Vagina (tissue), 2 donors: ENCODE data around the gene SIAH3. TPM values are rescaled to one million over a fixed set of nuclear protein-coding genes. Genes with fewer than 3 reads are reported as not detected.

Source experiments
- DNase-seq, 2 donors: peaks; one replicate each; pipeline ENCODE4 v3.0.0-alpha.2; 2017; ENCODE audit errors: extremely low spot score in 2 of 2
- H3K27ac ChIP-seq: fragments of 200-600 bp; sonication (generic); one replicate; pipeline ENCODE4 v1.5.1; 2019
- H3K27me3 ChIP-seq: fragments of 200-600 bp; sonication (generic); one replicate; pipeline ENCODE4 v1.5.1; 2019
- H3K36me3 ChIP-seq, 2 donors: fragments of 200-600 bp; sonication (generic); one replicate each; pipeline ENCODE4 v1.5.1; 2017 to 2019
- H3K4me1 ChIP-seq: fragments of 200-600 bp; sonication (generic); one replicate; pipeline ENCODE4 v1.5.1; 2019
- H3K4me3 ChIP-seq, 2 donors: fragments of 200-600 bp; sonication (generic); 1 replicate in 1 of 2; 2 replicates in 1 of 2; pipeline ENCODE4 v1.5.1; 2016 to 2019
- H3K9me3 ChIP-seq: fragments of 200-600 bp; sonication (generic); one replicate; pipeline ENCODE4 v1.5.1; 2019
- CTCF ChIP-seq, 3 experiments: fragments of 450-650 bp in 2 of 3; fragments of 200-600 bp in 1 of 3; sonication (generic) in 1 of 3; IDR thresholded peaks; one replicate each; pipeline ENCODE4 v1.5.1; 2017 to 2019; ENCODE audit warnings: antibody characterized with exemption in 3 of 3, mild to moderate bottlenecking in 2 of 3, moderate library complexity in 2 of 3
- POLR2A ChIP-seq, 2 donors: fragments of 450-650 bp; IDR thresholded peaks; one replicate each; pipeline ENCODE4 v1.6.1; 2017; ENCODE audit warnings: antibody characterized with exemption in 2 of 2, mild to moderate bottlenecking in 2 of 2, moderate library complexity in 2 of 2
- POLR2AphosphoS5 ChIP-seq, 2 donors: sonication (generic); formaldehyde crosslinking; IDR thresholded peaks; one replicate each; pipeline ENCODE4 v1.9.0; 2017; ENCODE audit warnings: antibody characterized with exemption in 2 of 2, mild to moderate bottlenecking in 2 of 2, low read depth in 1 of 2; ENCODE audit not compliant: insufficient read depth in 1 of 2
- intact Hi-C: fragments of 100-400 bp; cut with DNase I; formaldehyde crosslinking; loops from one replicate; pipeline ENCODE4 v1.15.1; 2023
- total RNA-seq: library from RNA; depleted of rRNA; stranded (reverse); fragments of >200 nt; gene quantifications from one replicate; pipeline ENCODE4 v1.2.3, GENCODE V29; 2016

The SIAH3 gene, protein sequence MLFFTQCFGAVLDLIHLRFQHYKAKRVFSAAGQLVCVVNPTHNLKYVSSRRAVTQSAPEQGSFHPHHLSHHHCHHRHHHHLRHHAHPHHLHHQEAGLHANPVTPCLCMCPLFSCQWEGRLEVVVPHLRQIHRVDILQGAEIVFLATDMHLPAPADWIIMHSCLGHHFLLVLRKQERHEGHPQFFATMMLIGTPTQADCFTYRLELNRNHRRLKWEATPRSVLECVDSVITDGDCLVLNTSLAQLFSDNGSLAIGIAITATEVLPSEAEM
- not detected for total RNA-seq

GRCh38 chr13:45851171-45851921 is at the start of gene SIAH3:
TSS of gene SIAH3 (minus strand) at chr13:45851753. CDS start at chr13:45851629, 124 bp downstream.
- TF ChIP-seq CTCF (IDR thresholded peaks at IDR 0.05) (no peak), POLR2A (IDR thresholded peaks at IDR 0.05) (no peak), POLR2AphosphoS5 (IDR thresholded peaks at IDR 0.05; ENCODE audit: insufficient read depth in 1 of 2, low read depth in 1 of 2) (no peak)
- Histone ChIP-seq H3K27me3 (no peaks in the 10 kb centered on the region), H3K4me1 (peaks cover 15% of the 10 kb centered on the region), H3K36me3 (no peaks in the 10 kb centered on the region), H3K4me3 (peak within 1 kb of the TSS; percentile 24 to 30), H3K27ac (no peak within 1 kb of the TSS), H3K9me3 (no peaks in the 10 kb centered on the region)
- no peak for DNase-seq
- intact Hi-C loops: no loop called here

DNA sequence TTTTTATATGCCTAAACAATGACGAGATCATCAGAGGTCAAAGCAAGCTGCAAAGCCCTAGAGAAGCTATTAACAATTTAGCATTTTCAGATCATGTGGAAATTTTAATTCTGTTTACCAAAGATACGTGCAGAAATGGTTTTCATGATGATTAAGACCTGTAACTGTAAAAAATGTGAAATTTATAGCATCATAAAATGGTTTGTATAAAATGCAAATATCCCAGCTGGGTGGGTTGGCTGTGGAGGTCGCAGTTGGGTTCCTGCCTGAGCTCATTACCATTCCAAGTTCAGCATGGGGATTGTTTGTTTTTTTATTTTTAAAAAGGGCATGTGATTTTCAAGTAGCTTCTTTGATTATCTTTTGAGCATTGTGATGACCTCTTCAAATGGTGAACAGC is 47.9 kb upstream of the SIAH3 start:
- Histone ChIP-seq H3K9me3 (no peaks in the 10 kb centered on the region), H3K4me3 (no peak overlapping the region), H3K27ac (no peak overlapping the region), H3K4me1 (peaks cover 8% of the 10 kb centered on the region), H3K27me3 (no peaks in the 10 kb centered on the region), H3K36me3 (no peaks in the 10 kb centered on the region)
- intact Hi-C loops: no loop called here
- no peak for TF ChIP-seq POLR2A (IDR thresholded peaks at IDR 0.05)
- no peak for TF ChIP-seq CTCF (IDR thresholded peaks at IDR 0.05)
- no peak for DNase-seq

GRCh38 chr13:45897562-45897961 is 46.0 kb upstream of the SIAH3 start:
- no peak overlapping the region for H3K27ac ChIP-seq
- no peaks in the 10 kb centered on the region for H3K36me3 ChIP-seq
- intact Hi-C loops: no loop called here
- TF ChIP-seq POLR2AphosphoS5 (IDR thresholded peaks at IDR 0.05; ENCODE audit: insufficient read depth in 1 of 2, low read depth in 1 of 2) (no peak), CTCF (IDR thresholded peaks at IDR 0.05) (no peak), POLR2A (IDR thresholded peaks at IDR 0.05) (no peak)
- peaks cover 8% of the 10 kb centered on the region for H3K4me1 ChIP-seq
- no peak for DNase-seq
- no peaks in the 10 kb centered on the region for H3K27me3 ChIP-seq
- no peak overlapping the region for H3K4me3 ChIP-seq
- no peaks in the 10 kb centered on the region for H3K9me3 ChIP-seq

- peaks cover 8% of the 10 kb centered on the region for H3K4me1 ChIP-seq
- H3K9me3 ChIP-seq: no peaks in the 10 kb centered on the region
- no peak overlapping the region for H3K27ac ChIP-seq
- TF ChIP-seq CTCF (IDR thresholded peaks at IDR 0.05) (no peak), POLR2A (IDR thresholded peaks at IDR 0.05) (no peak), POLR2AphosphoS5 (IDR thresholded peaks at IDR 0.05; ENCODE audit: insufficient read depth in 1 of 2, low read depth in 1 of 2) (no peak)
- intact Hi-C loops: no loop called here
- H3K27me3 ChIP-seq: no peaks in the 10 kb centered on the region
- no peak for DNase-seq
- no peaks in the 10 kb centered on the region for H3K36me3 ChIP-seq
- no peak overlapping the region for H3K4me3 ChIP-seq
Measured at GRCh38 chr13:45896285-45896684, 44.7 kb upstream of the SIAH3 start.

DNA sequence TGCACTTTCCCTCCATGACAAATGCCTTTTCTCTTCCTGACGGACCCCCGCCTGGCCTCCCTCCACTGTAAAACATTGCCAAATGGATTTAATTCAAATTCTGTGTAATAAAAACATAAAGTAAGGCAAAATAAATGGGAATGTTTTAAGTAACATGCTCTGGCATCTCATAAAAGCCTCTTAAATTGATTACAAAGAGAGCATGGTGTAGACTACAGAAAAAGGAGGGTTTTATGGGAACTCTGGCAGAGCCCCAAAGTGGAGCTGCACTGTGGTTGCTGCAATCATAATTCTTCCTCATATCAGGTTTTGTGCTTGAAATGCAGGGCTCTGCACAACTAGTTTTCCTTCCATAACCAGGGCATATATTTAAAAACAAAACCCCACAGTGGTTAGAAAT is 44.3 kb upstream of the SIAH3 start:
- H3K4me1 ChIP-seq: peaks cover 8% of the 10 kb centered on the region
- no peak overlapping the region for H3K4me3 ChIP-seq
- intact Hi-C loops: no loop called here
- no peak for DNase-seq
- H3K9me3 ChIP-seq: no peaks in the 10 kb centered on the region
- no peak overlapping the region for H3K27ac ChIP-seq
- no peaks in the 10 kb centered on the region for H3K36me3 ChIP-seq
- H3K27me3 ChIP-seq: no peaks in the 10 kb centered on the region
- no peak for TF ChIP-seq POLR2AphosphoS5 (IDR thresholded peaks at IDR 0.05; ENCODE audit: insufficient read depth in 1 of 2, low read depth in 1 of 2)
- no peak for TF ChIP-seq CTCF (IDR thresholded peaks at IDR 0.05)
- TF ChIP-seq POLR2A (IDR thresholded peaks at IDR 0.05): no peak
